GM23338 (cell line): ENCODE data around the gene ANKRD50. TPM values are rescaled to one million over a fixed set of nuclear protein-coding genes. Genes with fewer than 3 reads are reported as not detected.

Experiments
- ATAC-seq: fragments of 200-7000 bp; cut with Tn5 transposase; 3 replicates; pipeline ENCODE4 v1.9.1; 2020
- DNase-seq: peaks from one replicate; pipeline ENCODE4 v3.0.0-alpha.2; 2015; ENCODE audit warnings: low spot score
- H2AFZ ChIP-seq: fragments of 200-600 bp; sonication (generic); 2 replicates; pipeline ENCODE4 v1.8.0; 2016; ENCODE audit warnings: antibody characterized with exemption, mild to moderate bottlenecking, moderate library complexity
- H3F3A ChIP-seq: fragments of 200-600 bp; sonication (generic); replicated peaks from 2 replicates; pipeline ENCODE4 v1.8.0; 2017; ENCODE audit warnings: antibody characterized with exemption, mixed run types, low read depth
- H3K27ac ChIP-seq: fragments of 200-600 bp; sonication (generic); 2 replicates; pipeline ENCODE4 v1.6.1; 2016; ENCODE audit warnings: low read depth
- H3K27me3 ChIP-seq: fragments of 200-600 bp; sonication (generic); 2 replicates; pipeline ENCODE4 v1.8.0; 2016; ENCODE audit warnings: mild to moderate bottlenecking, mixed run types, moderate library complexity; ENCODE audit not compliant: insufficient read depth
- H3K36me3 ChIP-seq: fragments of 200-600 bp; sonication (generic); 2 replicates; pipeline ENCODE4 v1.8.0; 2016; ENCODE audit warnings: mild to moderate bottlenecking; ENCODE audit not compliant: insufficient read depth
- H3K4me1 ChIP-seq: fragments of 200-600 bp; sonication (generic); 2 replicates; pipeline ENCODE4 v1.8.0; 2016; ENCODE audit warnings: mild to moderate bottlenecking, moderate library complexity; ENCODE audit not compliant: insufficient read depth
- H3K4me2 ChIP-seq: fragments of 200-600 bp; sonication (generic); 2 replicates; pipeline ENCODE4 v1.7.1; 2017; ENCODE audit warnings: mixed run types
- H3K4me3 ChIP-seq: fragments of 200-600 bp; sonication (generic); 2 replicates; pipeline ENCODE4 v1.6.1; 2016; ENCODE audit warnings: mixed run types
- H3K79me2 ChIP-seq: fragments of 200-600 bp; sonication (generic); replicated peaks from 2 replicates; pipeline ENCODE4 v1.8.0; 2017; ENCODE audit warnings: mild to moderate bottlenecking; ENCODE audit not compliant: insufficient read depth
- H3K9me2 ChIP-seq: fragments of 200-600 bp; sonication (generic); 2 replicates; pipeline ENCODE4 v1.8.0; 2017; ENCODE audit not compliant: insufficient read depth
- H4K20me1 ChIP-seq: fragments of 200-600 bp; sonication (generic); replicated peaks from 2 replicates; pipeline ENCODE4 v1.8.0; 2017; ENCODE audit warnings: mild to moderate bottlenecking; ENCODE audit not compliant: insufficient read depth
- H3K27ac Mint-ChIP-seq: 2 replicates; pipeline ENCODE4 v1.8.0; 2020; ENCODE audit warnings: inconsistent platforms, mild to moderate bottlenecking, moderate library complexity, mixed read lengths
- H3K27me3 Mint-ChIP-seq: 3 replicates; pipeline ENCODE4 v1.8.0; 2022; ENCODE audit warnings: low read depth, mild to moderate bottlenecking, moderate library complexity, mixed read lengths, inconsistent platforms; ENCODE audit not compliant: insufficient read depth, poor library complexity
- H3K36me3 Mint-ChIP-seq: 3 replicates; pipeline ENCODE4 v1.8.0; 2021; ENCODE audit warnings: low read depth, mild to moderate bottlenecking, inconsistent platforms, moderate library complexity, mixed read lengths
- H3K4me1 Mint-ChIP-seq: 3 replicates; pipeline ENCODE4 v1.8.0; 2020; ENCODE audit warnings: mild to moderate bottlenecking, inconsistent platforms, mixed read lengths
- H3K4me3 Mint-ChIP-seq: 3 replicates; pipeline ENCODE4 v1.8.0; 2021; ENCODE audit warnings: moderate library complexity, mild to moderate bottlenecking, inconsistent platforms, mixed read lengths
- H3K9me3 Mint-ChIP-seq: 3 replicates; pipeline ENCODE4 v1.8.0; 2020; ENCODE audit warnings: moderate library complexity, mild to moderate bottlenecking, inconsistent platforms, mixed read lengths
- CREB1 ChIP-seq: fragments of 250-450 bp; sonication (Bioruptor Pico); IDR thresholded peaks from 2 replicates; pipeline ENCODE4 v1.5.0; 2020; ENCODE audit warnings: low read depth, mild to moderate bottlenecking, moderate library complexity
- JUNB ChIP-seq: IDR thresholded peaks from one replicate; pipeline ENCODE4 v1.6.1; 2016; ENCODE audit warnings: antibody characterized with exemption; ENCODE audit not compliant: unreplicated experiment
- NANOG ChIP-seq: IDR thresholded peaks from 2 replicates; pipeline ENCODE4 v1.6.1; 2016; ENCODE audit warnings: antibody characterized with exemption, borderline replicate concordance
- POLR2AphosphoS5 ChIP-seq: IDR thresholded peaks from 2 replicates; pipeline ENCODE4 v1.6.1; 2016; ENCODE audit warnings: antibody characterized with exemption, low read depth
- STAT1 ChIP-seq: IDR thresholded peaks from one replicate; pipeline ENCODE4 v1.6.1; 2016; ENCODE audit warnings: antibody characterized with exemption; ENCODE audit not compliant: unreplicated experiment
- ZNF114 ChIP-seq: fragments of 250-450 bp; sonication (Bioruptor Pico); IDR thresholded peaks from 2 replicates; pipeline ENCODE4 v1.5.0; 2020; ENCODE audit warnings: mild to moderate bottlenecking, moderate library complexity
- polyA plus RNA-seq: library from polyadenylated mRNA; unstranded; fragments of >200 nt; fragmentation: Nextera tagmentation; extraction: Ambion mirVana; gene quantifications from 2 replicates; pipeline ENCODE4 v1.2.1, GENCODE V29; 2016
- total RNA-seq: library from RNA; depleted of rRNA; stranded (reverse); fragments of >200 nt; shearing (Covaris generic); gene quantifications from 2 replicates; pipeline ENCODE4 v1.2.3, GENCODE V29; 2014
- TF ChIP-seq, protein P1 (sequence below): fragments of 250-450 bp; sonication (Bioruptor Pico); IDR thresholded peaks from 2 replicates; pipeline ENCODE4 v1.5.0; 2020; ENCODE audit warnings: mild to moderate bottlenecking, moderate library complexity
- TF ChIP-seq, protein P2 (sequence below): IDR thresholded peaks from one replicate; pipeline ENCODE4 v1.6.1; 2018; ENCODE audit warnings: antibody characterized with exemption; ENCODE audit not compliant: unreplicated experiment
- TF ChIP-seq, protein P3 (sequence below), 2 experiments: fragments of 200-600 bp in 1 of 2; sonication (generic) in 1 of 2; conservative IDR thresholded peaks; 2 replicates each; pipeline versions ENCODE4 v1.5.1 to v1.6.1; 2016 to 2017; ENCODE audit warnings: antibody characterized with exemption in 2 of 2, low read depth in 2 of 2, mild to moderate bottlenecking in 2 of 2, moderate library complexity in 1 of 2
- TF ChIP-seq, protein P4 (sequence below): IDR thresholded peaks from 2 replicates; pipeline ENCODE4 v1.6.1; 2016; ENCODE audit warnings: antibody characterized with exemption

The ANKRD50 gene
- total and polyA plus RNA-seq, 2 experiments from 2014 or later: 5.9 to 27.6 TPM

DNA sequence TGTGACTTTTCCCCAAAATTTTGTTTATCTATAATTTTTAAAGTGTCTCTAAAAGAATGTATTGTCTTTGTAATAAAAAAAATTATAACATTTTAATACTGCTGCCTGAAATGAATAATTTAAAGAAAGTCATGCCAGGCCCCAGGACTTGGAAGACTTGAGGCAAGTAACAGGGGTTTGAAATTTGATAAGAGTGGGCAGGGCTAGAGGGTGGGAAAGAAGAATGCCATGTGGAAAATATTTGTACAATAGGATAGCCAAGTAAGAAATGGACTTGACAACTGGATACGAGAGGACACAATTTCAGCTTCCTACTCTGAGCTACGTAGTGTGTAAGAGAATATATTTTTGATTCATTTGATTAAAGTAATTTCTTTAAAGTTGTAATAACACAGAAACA, 36.9 kb upstream of the ANKRD50 start:
- Histone ChIP-seq H3K27ac (no peak overlapping the region), H3K4me3 (no peak overlapping the region), H3K9me2 (0 out of 2 replicates have a peak, but pooled peaks cover 3% of the 10 kb centered on the region), H3K4me1 (no peaks in the 10 kb centered on the region), H3F3A (no peaks in the 10 kb centered on the region), H3K27me3 (no peaks in the 10 kb centered on the region), H3K36me3 (no peaks in the 10 kb centered on the region), H4K20me1 (no peaks in the 10 kb centered on the region), H3K79me2 (no peaks in the 10 kb centered on the region), H3K4me2 (no peak overlapping the region), H2AFZ (no peak overlapping the region)
- Mint-ChIP-seq H3K4me3 (no peak overlapping the region), H3K9me3 (no peaks in the 10 kb centered on the region), H3K27ac (no peak overlapping the region), H3K4me1 (no peaks in the 10 kb centered on the region), H3K27me3 (peaks cover 2% of the 10 kb centered on the region), H3K36me3 (no peaks in the 10 kb centered on the region)
- DNase-seq: no peak
- TF ChIP-seq ZNF114: no peak
- no peak for TF ChIP-seq NANOG
- TF ChIP-seq, protein P1, sequence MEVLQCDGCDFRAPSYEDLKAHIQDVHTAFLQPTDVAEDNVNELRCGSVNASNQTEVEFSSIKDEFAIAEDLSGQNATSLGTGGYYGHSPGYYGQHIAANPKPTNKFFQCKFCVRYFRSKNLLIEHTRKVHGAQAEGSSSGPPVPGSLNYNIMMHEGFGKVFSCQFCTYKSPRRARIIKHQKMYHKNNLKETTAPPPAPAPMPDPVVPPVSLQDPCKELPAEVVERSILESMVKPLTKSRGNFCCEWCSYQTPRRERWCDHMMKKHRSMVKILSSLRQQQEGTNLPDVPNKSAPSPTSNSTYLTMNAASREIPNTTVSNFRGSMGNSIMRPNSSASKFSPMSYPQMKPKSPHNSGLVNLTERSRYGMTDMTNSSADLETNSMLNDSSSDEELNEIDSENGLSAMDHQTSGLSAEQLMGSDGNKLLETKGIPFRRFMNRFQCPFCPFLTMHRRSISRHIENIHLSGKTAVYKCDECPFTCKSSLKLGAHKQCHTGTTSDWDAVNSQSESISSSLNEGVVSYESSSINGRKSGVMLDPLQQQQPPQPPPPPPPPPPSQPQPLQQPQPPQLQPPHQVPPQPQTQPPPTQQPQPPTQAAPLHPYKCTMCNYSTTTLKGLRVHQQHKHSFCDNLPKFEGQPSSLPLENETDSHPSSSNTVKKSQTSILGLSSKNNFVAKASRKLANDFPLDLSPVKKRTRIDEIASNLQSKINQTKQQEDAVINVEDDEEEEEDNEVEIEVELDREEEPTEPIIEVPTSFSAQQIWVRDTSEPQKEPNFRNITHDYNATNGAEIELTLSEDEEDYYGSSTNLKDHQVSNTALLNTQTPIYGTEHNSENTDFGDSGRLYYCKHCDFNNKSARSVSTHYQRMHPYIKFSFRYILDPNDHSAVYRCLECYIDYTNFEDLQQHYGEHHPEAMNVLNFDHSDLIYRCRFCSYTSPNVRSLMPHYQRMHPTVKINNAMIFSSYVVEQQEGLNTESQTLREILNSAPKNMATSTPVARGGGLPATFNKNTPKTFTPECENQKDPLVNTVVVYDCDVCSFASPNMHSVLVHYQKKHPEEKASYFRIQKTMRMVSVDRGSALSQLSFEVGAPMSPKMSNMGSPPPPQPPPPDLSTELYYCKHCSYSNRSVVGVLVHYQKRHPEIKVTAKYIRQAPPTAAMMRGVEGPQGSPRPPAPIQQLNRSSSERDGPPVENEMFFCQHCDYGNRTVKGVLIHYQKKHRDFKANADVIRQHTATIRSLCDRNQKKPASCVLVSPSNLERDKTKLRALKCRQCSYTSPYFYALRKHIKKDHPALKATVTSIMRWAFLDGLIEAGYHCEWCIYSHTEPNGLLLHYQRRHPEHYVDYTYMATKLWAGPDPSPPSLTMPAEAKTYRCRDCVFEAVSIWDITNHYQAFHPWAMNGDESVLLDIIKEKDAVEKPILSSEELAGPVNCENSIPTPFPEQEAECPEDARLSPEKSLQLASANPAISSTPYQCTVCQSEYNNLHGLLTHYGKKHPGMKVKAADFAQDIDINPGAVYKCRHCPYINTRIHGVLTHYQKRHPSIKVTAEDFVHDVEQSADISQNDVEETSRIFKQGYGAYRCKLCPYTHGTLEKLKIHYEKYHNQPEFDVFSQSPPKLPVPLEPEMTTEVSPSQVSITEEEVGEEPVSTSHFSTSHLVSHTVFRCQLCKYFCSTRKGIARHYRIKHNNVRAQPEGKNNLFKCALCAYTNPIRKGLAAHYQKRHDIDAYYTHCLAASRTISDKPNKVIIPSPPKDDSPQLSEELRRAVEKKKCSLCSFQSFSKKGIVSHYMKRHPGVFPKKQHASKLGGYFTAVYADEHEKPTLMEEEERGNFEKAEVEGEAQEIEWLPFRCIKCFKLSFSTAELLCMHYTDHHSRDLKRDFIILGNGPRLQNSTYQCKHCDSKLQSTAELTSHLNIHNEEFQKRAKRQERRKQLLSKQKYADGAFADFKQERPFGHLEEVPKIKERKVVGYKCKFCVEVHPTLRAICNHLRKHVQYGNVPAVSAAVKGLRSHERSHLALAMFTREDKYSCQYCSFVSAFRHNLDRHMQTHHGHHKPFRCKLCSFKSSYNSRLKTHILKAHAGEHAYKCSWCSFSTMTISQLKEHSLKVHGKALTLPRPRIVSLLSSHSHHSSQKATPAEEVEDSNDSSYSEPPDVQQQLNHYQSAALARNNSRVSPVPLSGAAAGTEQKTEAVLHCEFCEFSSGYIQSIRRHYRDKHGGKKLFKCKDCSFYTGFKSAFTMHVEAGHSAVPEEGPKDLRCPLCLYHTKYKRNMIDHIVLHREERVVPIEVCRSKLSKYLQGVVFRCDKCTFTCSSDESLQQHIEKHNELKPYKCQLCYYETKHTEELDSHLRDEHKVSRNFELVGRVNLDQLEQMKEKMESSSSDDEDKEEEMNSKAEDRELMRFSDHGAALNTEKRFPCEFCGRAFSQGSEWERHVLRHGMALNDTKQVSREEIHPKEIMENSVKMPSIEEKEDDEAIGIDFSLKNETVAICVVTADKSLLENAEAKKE (CRISPR knock-in tag): no peak
- TF ChIP-seq, protein P2, sequence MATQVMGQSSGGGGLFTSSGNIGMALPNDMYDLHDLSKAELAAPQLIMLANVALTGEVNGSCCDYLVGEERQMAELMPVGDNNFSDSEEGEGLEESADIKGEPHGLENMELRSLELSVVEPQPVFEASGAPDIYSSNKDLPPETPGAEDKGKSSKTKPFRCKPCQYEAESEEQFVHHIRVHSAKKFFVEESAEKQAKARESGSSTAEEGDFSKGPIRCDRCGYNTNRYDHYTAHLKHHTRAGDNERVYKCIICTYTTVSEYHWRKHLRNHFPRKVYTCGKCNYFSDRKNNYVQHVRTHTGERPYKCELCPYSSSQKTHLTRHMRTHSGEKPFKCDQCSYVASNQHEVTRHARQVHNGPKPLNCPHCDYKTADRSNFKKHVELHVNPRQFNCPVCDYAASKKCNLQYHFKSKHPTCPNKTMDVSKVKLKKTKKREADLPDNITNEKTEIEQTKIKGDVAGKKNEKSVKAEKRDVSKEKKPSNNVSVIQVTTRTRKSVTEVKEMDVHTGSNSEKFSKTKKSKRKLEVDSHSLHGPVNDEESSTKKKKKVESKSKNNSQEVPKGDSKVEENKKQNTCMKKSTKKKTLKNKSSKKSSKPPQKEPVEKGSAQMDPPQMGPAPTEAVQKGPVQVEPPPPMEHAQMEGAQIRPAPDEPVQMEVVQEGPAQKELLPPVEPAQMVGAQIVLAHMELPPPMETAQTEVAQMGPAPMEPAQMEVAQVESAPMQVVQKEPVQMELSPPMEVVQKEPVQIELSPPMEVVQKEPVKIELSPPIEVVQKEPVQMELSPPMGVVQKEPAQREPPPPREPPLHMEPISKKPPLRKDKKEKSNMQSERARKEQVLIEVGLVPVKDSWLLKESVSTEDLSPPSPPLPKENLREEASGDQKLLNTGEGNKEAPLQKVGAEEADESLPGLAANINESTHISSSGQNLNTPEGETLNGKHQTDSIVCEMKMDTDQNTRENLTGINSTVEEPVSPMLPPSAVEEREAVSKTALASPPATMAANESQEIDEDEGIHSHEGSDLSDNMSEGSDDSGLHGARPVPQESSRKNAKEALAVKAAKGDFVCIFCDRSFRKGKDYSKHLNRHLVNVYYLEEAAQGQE: no peak
- TF ChIP-seq, protein P3, sequence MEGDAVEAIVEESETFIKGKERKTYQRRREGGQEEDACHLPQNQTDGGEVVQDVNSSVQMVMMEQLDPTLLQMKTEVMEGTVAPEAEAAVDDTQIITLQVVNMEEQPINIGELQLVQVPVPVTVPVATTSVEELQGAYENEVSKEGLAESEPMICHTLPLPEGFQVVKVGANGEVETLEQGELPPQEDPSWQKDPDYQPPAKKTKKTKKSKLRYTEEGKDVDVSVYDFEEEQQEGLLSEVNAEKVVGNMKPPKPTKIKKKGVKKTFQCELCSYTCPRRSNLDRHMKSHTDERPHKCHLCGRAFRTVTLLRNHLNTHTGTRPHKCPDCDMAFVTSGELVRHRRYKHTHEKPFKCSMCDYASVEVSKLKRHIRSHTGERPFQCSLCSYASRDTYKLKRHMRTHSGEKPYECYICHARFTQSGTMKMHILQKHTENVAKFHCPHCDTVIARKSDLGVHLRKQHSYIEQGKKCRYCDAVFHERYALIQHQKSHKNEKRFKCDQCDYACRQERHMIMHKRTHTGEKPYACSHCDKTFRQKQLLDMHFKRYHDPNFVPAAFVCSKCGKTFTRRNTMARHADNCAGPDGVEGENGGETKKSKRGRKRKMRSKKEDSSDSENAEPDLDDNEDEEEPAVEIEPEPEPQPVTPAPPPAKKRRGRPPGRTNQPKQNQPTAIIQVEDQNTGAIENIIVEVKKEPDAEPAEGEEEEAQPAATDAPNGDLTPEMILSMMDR (conservative IDR thresholded peaks at IDR 0.05; ENCODE audit: low read depth in 2 of 2): no peak
- TF ChIP-seq, protein P4, sequence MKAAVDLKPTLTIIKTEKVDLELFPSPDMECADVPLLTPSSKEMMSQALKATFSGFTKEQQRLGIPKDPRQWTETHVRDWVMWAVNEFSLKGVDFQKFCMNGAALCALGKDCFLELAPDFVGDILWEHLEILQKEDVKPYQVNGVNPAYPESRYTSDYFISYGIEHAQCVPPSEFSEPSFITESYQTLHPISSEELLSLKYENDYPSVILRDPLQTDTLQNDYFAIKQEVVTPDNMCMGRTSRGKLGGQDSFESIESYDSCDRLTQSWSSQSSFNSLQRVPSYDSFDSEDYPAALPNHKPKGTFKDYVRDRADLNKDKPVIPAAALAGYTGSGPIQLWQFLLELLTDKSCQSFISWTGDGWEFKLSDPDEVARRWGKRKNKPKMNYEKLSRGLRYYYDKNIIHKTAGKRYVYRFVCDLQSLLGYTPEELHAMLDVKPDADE: no peak
- TF ChIP-seq JUNB: no peak
- TF ChIP-seq POLR2AphosphoS5: no peak
- no peak for TF ChIP-seq STAT1
- no peak for TF ChIP-seq CREB1 (CRISPR knock-in tag)
- ATAC-seq: no peak
